CD4-positive, alpha-beta T cell (primary cell): Measurements from ENCODE around the gene SLC12A3. TPM values are rescaled to one million over a fixed set of nuclear protein-coding genes. Genes with fewer than 3 reads are reported as not detected.

Experiments used
- ATAC-seq: fragments of 200-7000 bp; cut with Tn5 transposase; one replicate; pipeline ENCODE4 v1.10.0; 2022; ENCODE audit warnings: mild to moderate bottlenecking; ENCODE audit not compliant: poor library complexity
- CTCF ChIA-PET: fragments of 350-600 bp; sonication (Branson Sonifier 250); formaldehyde crosslinking; loops from one replicate; lab custom pipeline; 2021; ENCODE audit warnings: antibody characterized with exemption, inconsistent platforms; lab: Charles Lee
- POLR2A ChIA-PET: fragments of 350-600 bp; sonication (Branson Sonifier 250); formaldehyde crosslinking; loops from one replicate; lab custom pipeline; 2021; ENCODE audit warnings: antibody characterized with exemption, inconsistent platforms; lab: Charles Lee
- DNase-seq, 14 experiments: peaks; one replicate each; pipeline ENCODE4 v3.0.0-alpha.2; 2013 to 2020; ENCODE audit warnings: mixed read lengths in 2 of 14
- H3K27ac ChIP-seq, 2 donors: one replicate each; pipeline versions ENCODE4 v1.5.1 to v1.7.0; 2013; ENCODE audit warnings: low read length in 2 of 2, low read depth in 1 of 2, mild to moderate bottlenecking in 1 of 2
- H3K27me3 ChIP-seq, 2 experiments: 1 replicate in 1 of 2; 2 replicates in 1 of 2; pipeline versions ENCODE4 v1.6.1 to v1.7.0; 2013; ENCODE audit warnings: low read length in 2 of 2, control low read depth in 1 of 2, mild to moderate bottlenecking in 1 of 2, moderate library complexity in 1 of 2; ENCODE audit not compliant: insufficient read depth in 2 of 2, control insufficient read depth in 1 of 2
- H3K36me3 ChIP-seq: one replicate; pipeline ENCODE4 v1.6.1; 2013; ENCODE audit warnings: low read length, control low read depth; ENCODE audit not compliant: insufficient read depth
- H3K4me1 ChIP-seq: one replicate; pipeline ENCODE4 v1.6.1; 2013; ENCODE audit warnings: low read length, control low read depth; ENCODE audit not compliant: insufficient read depth
- H3K4me3 ChIP-seq: one replicate; pipeline ENCODE4 v1.5.1; 2013; ENCODE audit warnings: mild to moderate bottlenecking, low read length, moderate library complexity
- H3K9me3 ChIP-seq, 2 experiments: 1 replicate in 1 of 2; 2 replicates in 1 of 2; pipeline versions ENCODE4 v1.6.1 to v1.7.0; 2013; ENCODE audit warnings: low read length in 2 of 2, mild to moderate bottlenecking in 2 of 2, control low read depth in 1 of 2, moderate library complexity in 1 of 2; ENCODE audit not compliant: control insufficient read depth in 1 of 2, insufficient read depth in 1 of 2
- H3K27ac Mint-ChIP-seq: one replicate; pipeline ENCODE4 v1.8.0; 2020; ENCODE audit warnings: mixed read lengths
- H3K27me3 Mint-ChIP-seq: one replicate; pipeline ENCODE4 v1.8.0; 2021; ENCODE audit warnings: mixed read lengths
- H3K36me3 Mint-ChIP-seq: one replicate; pipeline ENCODE4 v1.8.0; 2021; ENCODE audit warnings: low read depth, mixed read lengths
- H3K4me1 Mint-ChIP-seq: one replicate; pipeline ENCODE4 v1.8.0; 2021; ENCODE audit warnings: low read depth, mixed read lengths
- H3K4me3 Mint-ChIP-seq: one replicate; pipeline ENCODE4 v1.8.0; 2020; ENCODE audit warnings: mild to moderate bottlenecking, mixed read lengths
- H3K9me3 Mint-ChIP-seq: one replicate; pipeline ENCODE4 v1.8.0; 2020; ENCODE audit warnings: mixed read lengths
- CTCF ChIP-seq: fragments of 200-600 bp; IDR thresholded peaks from one replicate; pipeline ENCODE4 v1.8.0; 2022; ENCODE audit warnings: antibody characterized with exemption, mild to moderate bottlenecking
- intact Hi-C, 2 experiments: fragments of 100-400 bp; cut with DNase I in 1 of 2; cut with micrococcal nuclease in 1 of 2; formaldehyde crosslinking; loops; one replicate each; pipeline versions ENCODE4 v1.15.1 to v1.9.0; 2023 to 2025; cut with DNase I, micrococcal nuclease
- total RNA-seq, 174 experiments: library from RNA in 2 of 174; stranded (reverse) in 2 of 174; gene quantifications; one replicate each; pipeline ENCODE4 v1.2.3 and lab custom pipeline; 2021 to 2026

The SLC12A3 gene
- total RNA-seq, 2 experiments from 2014 or later, result not detected

- peaks cover 16% of the 10 kb centered on the region for H3K4me1 Mint-ChIP-seq
- H3K4me3 Mint-ChIP-seq, result no peak overlapping the region
- no peaks in the 10 kb centered on the region for H3K27me3 Mint-ChIP-seq
- intact Hi-C loops, result no loop called here
- DNase-seq (no peak), ATAC-seq (no peak)
- Histone ChIP-seq H3K4me1 (peaks cover 14% of the 10 kb centered on the region), H3K27ac (no peak overlapping the region), H3K9me3 (no peaks in the 10 kb centered on the region), H3K36me3 (no peaks in the 10 kb centered on the region), H3K4me3 (no peak overlapping the region), H3K27me3 (no peaks in the 10 kb centered on the region)
- H3K9me3 Mint-ChIP-seq, result no peaks in the 10 kb centered on the region
- no peak for TF ChIP-seq CTCF
- no peak overlapping the region for H3K27ac Mint-ChIP-seq
- no peaks in the 10 kb centered on the region for H3K36me3 Mint-ChIP-seq
- ChIA-PET POLR2A (no interaction called here), CTCF (no interaction called here)
Measured at GRCh38 chr16:56960681-56961281, 95.8 kb downstream of the SLC12A3 start.

DNA sequence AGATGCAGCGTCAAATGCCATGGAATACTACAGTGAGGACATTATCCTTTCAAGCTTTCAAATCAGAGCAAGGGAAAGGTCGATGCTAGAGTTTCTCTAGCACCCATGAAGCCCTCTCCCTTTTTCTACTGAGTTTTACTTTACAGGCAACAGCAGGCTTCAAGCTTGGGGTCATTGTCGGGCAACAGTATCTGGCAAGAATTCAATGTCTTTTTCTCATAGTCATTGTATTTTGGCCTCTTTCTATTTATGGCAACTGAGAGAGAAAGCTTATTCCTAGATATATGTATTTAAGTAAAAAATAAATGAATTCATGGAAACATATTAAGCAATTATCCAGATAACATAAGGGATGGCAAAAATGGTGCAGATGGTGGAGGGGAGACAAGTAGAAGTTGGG is 96.4 kb downstream of the SLC12A3 start:
- H3K9me3 Mint-ChIP-seq, result no peaks in the 10 kb centered on the region
- no peak overlapping the region for H3K4me3 Mint-ChIP-seq
- H3K36me3 Mint-ChIP-seq, result no peaks in the 10 kb centered on the region
- no peak overlapping the region for H3K4me3 ChIP-seq
- H3K27ac ChIP-seq, result no peak overlapping the region
- H3K36me3 ChIP-seq, result no peaks in the 10 kb centered on the region
- no peaks in the 10 kb centered on the region for H3K9me3 ChIP-seq
- ChIA-PET CTCF (no interaction called here), POLR2A (no interaction called here)
- no peak overlapping the region for H3K27ac Mint-ChIP-seq
- peaks cover 20% of the 10 kb centered on the region for H3K4me1 ChIP-seq
- H3K4me1 Mint-ChIP-seq, result peaks cover 19% of the 10 kb centered on the region
- no peaks in the 10 kb centered on the region for H3K27me3 Mint-ChIP-seq
- ATAC-seq (no peak), DNase-seq (no peak)
- intact Hi-C loops, result no loop called here
- no peaks in the 10 kb centered on the region for H3K27me3 ChIP-seq
- no peak for TF ChIP-seq CTCF

- no peaks in the 10 kb centered on the region for H3K27me3 Mint-ChIP-seq
Measured at GRCh38 chr16:56961851-56962281, 96.9 kb downstream of the SLC12A3 start, which contains the start of gene CETP. CETP (plus strand) TSS chr16:56961950; CDS start chr16:56961980, 30 bp downstream.

More at GRCh38 chr16:56961851-56962281, 96.9 kb downstream of the SLC12A3 start, which contains the start of gene CETP:
- intact Hi-C loops, result no loop called here
- H3K4me1 ChIP-seq, result peaks cover 20% of the 10 kb centered on the region
- Mint-ChIP-seq H3K4me1 (peaks cover 19% of the 10 kb centered on the region), H3K36me3 (no peaks in the 10 kb centered on the region), H3K4me3 (no peak within 1 kb of the TSS), H3K9me3 (no peaks in the 10 kb centered on the region), H3K27ac (no peak within 1 kb of the TSS)
- ATAC-seq (no peak), DNase-seq (no peak)
- TF ChIP-seq CTCF, result no peak
- H3K36me3 ChIP-seq, result no peaks in the 10 kb centered on the region
- H3K9me3 ChIP-seq, result no peaks in the 10 kb centered on the region
- no peaks in the 10 kb centered on the region for H3K27me3 ChIP-seq
- no peak within 1 kb of the TSS for H3K27ac ChIP-seq
- POLR2A ChIA-PET, result interaction anchor here (0.9 kb wide), 1 partner anchor 11 kb away, joined by 3 read pairs; no protein-coding TSS in a partner anchor
- H3K4me3 ChIP-seq, result no peak within 1 kb of the TSS
- CTCF ChIA-PET, result no interaction called here
